ENCODE measurements around the gene BTG2. TPM values are rescaled to one million over a fixed set of nuclear protein-coding genes. Genes with fewer than 3 reads are reported as not detected.
"Not testable (repeated sequence)": the region's sequence is repeated elsewhere in the genome, so short reads cannot be mapped to it uniquely, and the experiment has no call there.

Gene BTG2, protein sequence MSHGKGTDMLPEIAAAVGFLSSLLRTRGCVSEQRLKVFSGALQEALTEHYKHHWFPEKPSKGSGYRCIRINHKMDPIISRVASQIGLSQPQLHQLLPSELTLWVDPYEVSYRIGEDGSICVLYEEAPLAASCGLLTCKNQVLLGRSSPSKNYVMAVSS
- total RNA-seq = 10 to 100 TPM; 41.9 to 82.1 (median 51.9) TPM

DNA sequence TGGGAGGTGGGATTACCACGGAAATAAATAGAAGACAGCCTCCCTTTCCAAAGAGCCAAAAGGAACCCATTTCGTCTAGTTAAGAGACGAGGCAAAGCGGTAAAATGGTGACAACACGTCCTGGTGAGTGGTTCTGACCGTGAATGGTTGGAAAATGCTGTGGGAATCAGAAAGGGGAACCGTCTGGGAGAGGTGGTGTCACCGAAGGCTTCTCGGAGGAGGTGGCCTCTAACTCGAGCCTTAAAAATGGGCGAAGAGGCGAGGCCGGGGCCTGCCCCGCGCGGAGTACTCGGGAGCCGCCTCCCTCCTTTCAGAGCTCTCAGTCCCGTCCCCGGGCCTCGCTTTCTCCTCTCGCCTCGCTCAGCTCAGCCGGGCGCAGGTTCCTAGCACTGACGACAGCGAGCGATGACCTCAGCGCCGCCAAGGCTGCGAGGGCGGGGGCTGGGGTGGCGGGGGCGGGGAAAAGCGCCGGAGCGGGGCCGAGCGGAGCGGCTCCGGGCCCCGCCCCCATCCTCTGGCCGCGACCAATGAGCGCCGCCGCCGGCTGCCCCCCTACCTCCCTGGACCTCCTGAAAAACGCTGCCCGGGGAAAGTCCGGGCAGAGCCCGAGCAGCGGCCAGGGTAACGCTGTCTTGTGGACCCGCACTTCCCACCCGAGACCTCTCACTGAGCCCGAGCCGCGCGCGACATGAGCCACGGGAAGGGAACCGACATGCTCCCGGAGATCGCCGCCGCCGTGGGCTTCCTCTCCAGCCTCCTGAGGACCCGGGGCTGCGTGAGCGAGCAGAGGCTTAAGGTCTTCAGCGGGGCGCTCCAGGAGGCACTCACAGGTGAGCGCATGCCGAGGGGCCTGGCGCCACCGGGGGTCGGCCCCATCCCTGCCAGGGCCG is at the start of gene BTG2:
TSS of gene BTG2 (plus strand) at position 601 of the 890 bp plus-strand sequence. CDS start at position 689, 88 bp downstream.
- peak within 1 kb of the TSS; percentile 99 to 100 (median 99) for H3K27ac ChIP-seq
- H3K4me3 ChIP-seq (replicated peaks in 1 of 3) = peak within 1 kb of the TSS; percentile 88 to 99 (median 96)
- H3K4me1 ChIP-seq = peaks cover 27 to 41% of the 10 kb centered on the region in 2 donors
- no peaks in the 10 kb centered on the region for H3K9me3 ChIP-seq
- 10 to 15% methylated on average over 22 to 23 of the region's 79 CpGs for WGBS, 2 donors
- H3K27me3 ChIP-seq = no peaks in the 10 kb centered on the region
- DNase-seq = peak; percentile 94
- H3K36me3 ChIP-seq = peaks cover 0 to 36% of the 10 kb centered on the region in 2 donors
- TF ChIP-seq CTCF (IDR thresholded peaks at IDR 0.05) (no peak), POLR2A (IDR thresholded peaks at IDR 0.05) (peak; percentile 99 to 100)
- intact Hi-C loops (cut with DNase I) = no loop called here

DNA sequence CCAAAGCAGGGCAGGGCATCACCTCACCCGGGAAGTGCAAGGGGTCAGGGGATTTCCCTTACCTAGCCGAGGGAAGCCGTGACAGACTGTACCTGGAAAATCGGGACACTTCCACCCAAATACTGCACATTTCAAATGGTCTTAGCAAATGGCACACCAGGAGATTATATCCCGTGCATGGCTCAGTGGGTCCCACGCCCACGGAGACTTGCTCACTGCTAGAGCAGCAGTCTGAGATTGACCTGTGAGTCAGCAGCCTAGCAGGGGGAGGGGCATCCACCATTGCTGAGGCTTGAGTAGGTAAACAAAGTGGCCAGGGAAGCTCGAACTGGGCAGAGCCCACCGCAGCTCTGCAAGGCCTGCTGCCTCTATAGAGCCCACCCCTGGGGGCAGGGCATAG is 48.7 kb upstream of the BTG2 start:
- H3K9me3 ChIP-seq; H3K4me3 ChIP-seq (replicated peaks in 1 of 3); intact Hi-C loops (cut with DNase I); H3K27me3 ChIP-seq; H3K4me1 ChIP-seq; H3K36me3 ChIP-seq; DNase-seq; H3K27ac ChIP-seq: not testable (repeated sequence)
- WGBS, 2 donors = 90 to 97% methylated on average over 4 to 9 of the region's 9 CpGs

DNA sequence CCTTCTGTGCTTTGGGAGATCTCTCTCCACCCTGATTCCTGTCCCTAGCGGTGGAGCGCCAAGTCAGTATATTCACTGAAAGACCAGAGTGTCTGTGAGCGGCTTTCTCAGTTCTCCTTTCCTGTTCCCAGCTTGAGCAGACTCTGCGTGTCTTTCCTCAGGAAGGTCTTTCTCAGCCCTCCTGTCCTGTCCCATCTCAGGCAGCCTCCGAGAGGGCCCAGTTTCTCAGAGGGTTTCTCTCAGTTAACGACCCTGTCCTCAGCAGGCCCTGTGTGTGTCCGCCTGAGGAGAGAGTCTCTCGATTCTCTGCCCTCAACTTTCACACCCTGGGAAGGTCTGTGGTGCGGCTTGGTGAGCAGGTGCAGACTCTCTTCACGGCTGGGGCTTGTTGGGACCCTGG is 41.8 kb upstream of the BTG2 start:
- no peak for DNase-seq
- H3K27me3 ChIP-seq = no peaks in the 10 kb centered on the region
- no peaks in the 10 kb centered on the region for H3K9me3 ChIP-seq
- TF ChIP-seq CTCF (IDR thresholded peaks at IDR 0.05) = no peak
- TF ChIP-seq POLR2A (IDR thresholded peaks at IDR 0.05) = no peak
- WGBS, 2 donors = 69 to 79% methylated on average over 10 of the region's 10 CpGs
- no peak overlapping the region for H3K27ac ChIP-seq
- no peaks in the 10 kb centered on the region for H3K36me3 ChIP-seq
- intact Hi-C loops (cut with DNase I) = no loop called here
- no peak overlapping the region for H3K4me3 ChIP-seq (replicated peaks in 1 of 3)
- peaks cover 4 to 6% of the 10 kb centered on the region in 2 donors for H3K4me1 ChIP-seq

DNA sequence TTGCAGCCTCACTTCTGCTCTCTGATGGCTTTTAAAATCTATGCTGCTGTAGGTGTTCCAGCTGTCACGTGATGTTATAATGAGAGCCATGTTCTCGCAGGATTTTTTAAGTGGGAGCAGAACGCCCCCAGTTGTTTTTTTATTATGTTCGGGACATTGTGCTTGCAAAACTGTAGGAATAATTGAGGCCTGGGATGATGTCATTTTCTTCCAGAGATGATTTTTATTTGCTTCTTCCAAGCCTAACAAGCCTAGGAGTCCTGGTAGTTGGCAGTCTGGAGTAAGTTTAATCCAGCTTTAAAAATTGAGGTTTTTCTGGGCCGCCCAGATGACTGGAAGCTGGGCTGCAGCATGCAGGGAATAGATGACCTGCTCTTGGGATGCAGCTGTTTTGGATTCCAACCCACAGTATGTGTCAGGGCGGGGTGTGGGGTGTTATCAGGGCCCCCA is 41.2 kb upstream of the BTG2 start:
- Histone ChIP-seq H3K4me3 (replicated peaks in 1 of 3) (no peak overlapping the region), H3K9me3 (no peaks in the 10 kb centered on the region), H3K27me3 (no peaks in the 10 kb centered on the region), H3K4me1 (peaks cover 4 to 12% of the 10 kb centered on the region in 2 donors), H3K27ac (no peak overlapping the region), H3K36me3 (no peaks in the 10 kb centered on the region)
- WGBS, 2 donors = 69 to 89% methylated on average over 6 of the region's 6 CpGs
- intact Hi-C loops (cut with DNase I) = no loop called here
- TF ChIP-seq POLR2A (IDR thresholded peaks at IDR 0.05) = no peak
- no peak for TF ChIP-seq CTCF (IDR thresholded peaks at IDR 0.05)
- no peak for DNase-seq

GRCh38 chr1:203265541-203265940 is 39.8 kb upstream of the BTG2 start:
- no peak overlapping the region for H3K4me3 ChIP-seq (replicated peaks in 1 of 3)
- 63 to 73% methylated on average over 4 of the region's 4 CpGs for whole genome bisulfite sequencing, 2 donors
- intact Hi-C loops (cut with DNase I) = no loop called here
- no peak for TF ChIP-seq POLR2A (IDR thresholded peaks at IDR 0.05)
- no peak for TF ChIP-seq CTCF (IDR thresholded peaks at IDR 0.05)
- no peaks in the 10 kb centered on the region for H3K27me3 ChIP-seq
- H3K36me3 ChIP-seq = no peaks in the 10 kb centered on the region
- no peak for DNase-seq
- no peaks in the 10 kb centered on the region for H3K9me3 ChIP-seq
- H3K27ac ChIP-seq = no peak overlapping the region
- peaks cover 4 to 20% of the 10 kb centered on the region in 2 donors for H3K4me1 ChIP-seq

- WGBS, 2 donors = 40 to 42% methylated on average over 5 of the region's 5 CpGs
Observed at GRCh38 chr1:203266140-203266539, 39.2 kb upstream of the BTG2 start.

More at GRCh38 chr1:203266140-203266539, 39.2 kb upstream of the BTG2 start:
- H3K9me3 ChIP-seq; intact Hi-C loops (cut with DNase I); H3K27ac ChIP-seq; DNase-seq; H3K4me3 ChIP-seq (replicated peaks in 1 of 3); H3K36me3 ChIP-seq; H3K27me3 ChIP-seq: not testable (repeated sequence)
- peaks cover 4 to 26% of the 10 kb centered on the region in 2 donors for H3K4me1 ChIP-seq

Data from thyroid gland (tissue), 4 donors.